ENCODE data around the gene PWWP2B. TPM values are rescaled to one million over a fixed set of nuclear protein-coding genes. Genes with fewer than 3 reads are reported as not detected.

The PWWP2B gene
- polyA plus RNA-seq, 2 of the 4 experiments (the other 2 are of a cell fraction): 2.8 to 7.3 TPM

DNA sequence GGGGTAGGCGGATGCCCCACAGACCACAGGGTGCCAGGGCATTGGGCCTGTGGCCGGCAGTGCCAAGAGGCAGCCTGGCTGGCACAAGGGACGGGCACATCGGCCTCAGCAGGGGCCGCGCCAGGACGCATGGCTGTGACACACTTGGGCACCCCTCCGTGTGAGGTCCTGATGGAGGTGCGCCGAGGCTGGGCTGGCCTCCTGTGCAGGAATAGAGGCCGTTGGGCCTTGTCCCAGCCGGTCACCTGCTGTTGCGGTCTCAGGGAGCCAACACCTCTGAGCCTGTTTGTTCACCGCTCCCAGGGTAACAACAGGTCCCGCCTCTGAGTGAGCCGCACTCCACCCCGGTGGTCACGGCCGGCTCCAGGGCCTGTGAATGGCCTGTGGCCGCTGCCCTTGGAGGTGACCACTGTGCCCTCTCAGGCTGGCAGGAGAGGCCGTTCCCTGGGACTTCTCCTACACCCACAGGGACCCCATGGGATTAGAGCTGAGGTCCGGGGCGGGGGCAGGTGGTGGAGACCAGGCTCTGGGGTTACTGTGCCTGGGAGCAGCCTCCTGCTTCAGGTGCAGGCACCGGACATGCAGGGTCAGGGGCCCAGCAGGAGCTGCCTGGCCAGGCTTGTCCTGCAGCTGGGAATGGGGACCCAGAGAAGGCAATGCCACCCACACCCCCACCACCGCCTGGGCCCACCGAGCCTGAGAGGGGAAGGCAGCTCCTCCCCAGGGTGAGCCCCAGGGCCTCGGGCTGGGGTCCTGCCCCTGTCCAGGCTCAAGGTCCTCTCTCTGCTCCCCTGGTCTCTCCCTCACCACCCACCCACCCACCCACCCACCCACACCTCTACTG lies 12.0 kb downstream of the PWWP2B start:
- ATAC-seq (no peak), DNase-seq (ENCODE audit: low read depth in 1 of 2, low spot score in 1 of 2) (no peak), FAIRE-seq (no peak)
- ChIA-PET POLR2A (no interaction called here), CTCF (interaction anchor here (1.0 to 1.7 kb wide), 4 partner anchors 12 to 43 kb away, joined by 4 to 6 read pairs (median 4); partner anchors contain the start of gene PWWP2B)
- Histone ChIP-seq H3K27ac (no peak overlapping the region), H3K4me2 (no peak overlapping the region), H3K4me3 (no peak overlapping the region), H3K4me1 (peaks cover 3% of the 10 kb centered on the region; the same call in 1 of the 3 replicates), H3K9me3 (no peaks in the 10 kb centered on the region)
- WGBS (ENCODE audit: missing lambda C conversion rate): 89% methylated on average over 7 of the region's 27 CpGs
- TF ChIP-seq RCOR1 (IDR thresholded peaks at IDR 0.05; ENCODE audit: low read depth, low read length): no peak
- TF ChIP-seq HOXB13 (CRISPR knock-in tag; IDR thresholded peaks at IDR 0.05; ENCODE audit: low read depth): no peak
- no peak for TF ChIP-seq ZSCAN20 (CRISPR knock-in tag; IDR thresholded peaks at IDR 0.05)
- TF ChIP-seq CEBPB (IDR thresholded peaks at IDR 0.05): no peak
- TF ChIP-seq MYC (IDR thresholded peaks at IDR 0.05; ENCODE audit: borderline replicate concordance, low read length): no peak
- no peak for TF ChIP-seq POLR2AphosphoS2 (conservative IDR thresholded peaks at IDR 0.05; ENCODE audit: low read length)
- TF ChIP-seq CHD4 (IDR thresholded peaks at IDR 0.05; ENCODE audit: borderline replicate concordance): no peak
- no peak for TF ChIP-seq KDM5A (IDR thresholded peaks at IDR 0.05)
- TF ChIP-seq CBX8 (IDR thresholded peaks at IDR 0.05): no peak
- TF ChIP-seq CBX2 (IDR thresholded peaks at IDR 0.05; ENCODE audit: borderline replicate concordance, low read depth): no peak

DNA sequence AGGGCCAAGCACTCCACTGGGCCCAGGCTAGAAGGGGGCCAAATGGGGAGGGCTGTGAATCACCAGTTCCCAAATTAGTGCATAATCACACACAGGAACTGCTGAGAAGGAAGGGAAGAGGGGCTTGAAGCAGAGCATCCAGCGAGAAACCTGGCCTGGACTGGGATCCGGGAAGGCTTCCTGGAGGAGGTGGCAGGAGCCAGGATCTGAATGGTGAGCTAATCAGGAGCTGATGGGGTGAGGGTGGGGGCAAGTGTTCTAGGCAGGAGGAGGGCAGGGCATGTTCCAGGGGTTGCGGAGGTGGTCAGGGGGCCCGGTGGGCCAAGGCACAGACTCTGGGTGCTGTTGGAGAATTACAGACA lies 12.6 kb downstream of the PWWP2B start:
- Histone ChIP-seq H3K9me3 (no peaks in the 10 kb centered on the region), H3K4me3 (no peak overlapping the region), H3K4me1 (peaks cover 3% of the 10 kb centered on the region; the same call in 1 of the 3 replicates), H3K27ac (no peak overlapping the region), H3K4me2 (no peak overlapping the region)
- FAIRE-seq (no peak), DNase-seq (ENCODE audit: low read depth in 1 of 2, low spot score in 1 of 2) (no peak), ATAC-seq (no peak)
- POLR2A ChIA-PET: no interaction called here
- TF ChIP-seq ZFP36 (IDR thresholded peaks at IDR 0.05; ENCODE audit: borderline replicate concordance, partially characterized antibody): peak; percentile 96
- TF ChIP-seq SREBF2 (IDR thresholded peaks at IDR 0.05): no peak
- 96% methylated on average over 4 of the region's 4 CpGs for WGBS (ENCODE audit: missing lambda C conversion rate)
- CTCF ChIA-PET: interaction anchor here (0.6 to 1.5 kb wide), 3 partner anchors 13 to 478 kb away, joined by 3 to 4 read pairs (median 3); partner anchors contain the start of gene PWWP2B

DNA sequence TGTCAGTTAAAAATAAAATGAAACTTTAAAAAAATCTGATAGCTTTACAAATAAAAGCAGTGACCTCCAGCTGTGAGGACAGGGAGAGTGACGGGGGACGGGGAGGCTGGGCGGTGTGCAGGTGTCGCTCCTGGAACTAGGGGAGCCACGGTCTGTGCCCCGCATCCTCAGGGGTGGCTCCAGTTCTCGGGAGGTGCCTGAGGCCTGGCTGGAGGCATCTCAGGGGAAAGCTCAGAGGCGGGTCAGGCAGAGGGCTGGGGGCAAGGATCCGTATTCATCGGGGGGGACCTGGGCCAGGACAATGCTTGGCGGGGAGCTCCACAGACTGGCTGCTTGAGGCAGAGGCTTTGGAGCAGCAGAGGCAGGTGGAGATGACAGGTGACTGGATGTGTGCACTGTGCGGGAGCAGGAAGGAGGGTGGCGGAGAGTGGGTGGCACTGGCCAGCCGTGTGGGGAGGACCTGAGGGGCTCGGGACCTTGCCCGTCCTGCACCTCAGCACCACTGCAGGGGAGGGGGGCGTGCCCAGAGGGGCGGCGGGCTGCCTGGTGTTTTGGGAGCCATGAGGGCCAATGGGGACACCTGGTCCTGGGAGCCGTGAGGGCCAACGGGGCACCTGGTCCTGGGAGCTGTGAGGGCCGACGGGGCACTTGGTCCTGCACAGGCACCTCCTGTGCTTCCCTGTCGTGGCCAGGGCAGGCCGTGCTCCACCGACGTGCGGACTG lies 13.2 kb downstream of the PWWP2B start:
- ATAC-seq (no peak), FAIRE-seq (no peak), DNase-seq (ENCODE audit: low read depth in 1 of 2, low spot score in 1 of 2) (no peak)
- ChIA-PET POLR2A (no interaction called here), CTCF (interaction anchor here (0.6 to 1.8 kb wide), 6 partner anchors 8 to 479 kb away, joined by 3 to 7 read pairs (median 4); partner anchors contain the start of gene PWWP2B)
- peaks cover 3% of the 10 kb centered on the region; the same call in 1 of the 3 replicates for H3K4me1 ChIP-seq
- H3K4me2 ChIP-seq: no peak overlapping the region
- H3K27ac ChIP-seq: no peak overlapping the region
- no peaks in the 10 kb centered on the region for H3K9me3 ChIP-seq
- no peak overlapping the region for H3K4me3 ChIP-seq
- WGBS (ENCODE audit: missing lambda C conversion rate): 91% methylated on average over 22 of the region's 28 CpGs
- no peak for TF ChIP-seq HEYL (CRISPR knock-in tag; IDR thresholded peaks at IDR 0.05)
- no peak for TF ChIP-seq JUN (IDR thresholded peaks at IDR 0.05)
- no peak for TF ChIP-seq EHF (CRISPR knock-in tag; IDR thresholded peaks at IDR 0.05)
- no peak for TF ChIP-seq RFX5 (IDR thresholded peaks at IDR 0.05)
- TF ChIP-seq CHD4 (IDR thresholded peaks at IDR 0.05; ENCODE audit: borderline replicate concordance): no peak
- no peak for TF ChIP-seq NPAS2 (CRISPR knock-in tag; IDR thresholded peaks at IDR 0.05; ENCODE audit: borderline replicate concordance)
- no peak for TF ChIP-seq CEBPB (IDR thresholded peaks at IDR 0.05)
- TF ChIP-seq HOXB5 (CRISPR knock-in tag; IDR thresholded peaks at IDR 0.05): no peak
- TF ChIP-seq JUNB (IDR thresholded peaks at IDR 0.05): no peak
- TF ChIP-seq FOSL2 (IDR thresholded peaks at IDR 0.05): no peak
- no peak for TF ChIP-seq FOSL2 (CRISPR knock-in tag; IDR thresholded peaks at IDR 0.05)
- no peak for TF ChIP-seq TFCP2L1 (CRISPR knock-in tag; IDR thresholded peaks at IDR 0.05)
- TF ChIP-seq HDAC2 (IDR thresholded peaks at IDR 0.05): no peak
- TF ChIP-seq, protein P1, sequence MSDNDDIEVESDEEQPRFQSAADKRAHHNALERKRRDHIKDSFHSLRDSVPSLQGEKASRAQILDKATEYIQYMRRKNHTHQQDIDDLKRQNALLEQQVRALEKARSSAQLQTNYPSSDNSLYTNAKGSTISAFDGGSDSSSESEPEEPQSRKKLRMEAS (IDR thresholded peaks at IDR 0.05): no peak
- TF ChIP-seq CBX8 (IDR thresholded peaks at IDR 0.05): no peak
